Measurements from ENCODE around the gene RPS24. TPM values are rescaled to one million over a fixed set of nuclear protein-coding genes. Genes with fewer than 3 reads are reported as not detected.

The RPS24 gene
- total RNA-seq, 2 experiments from 2014 or later: 1,812 to 1,903 TPM

GRCh38 chr10:78000956-78001472, 32.6 kb upstream of the RPS24 start:
- TF ChIP-seq, protein P1, sequence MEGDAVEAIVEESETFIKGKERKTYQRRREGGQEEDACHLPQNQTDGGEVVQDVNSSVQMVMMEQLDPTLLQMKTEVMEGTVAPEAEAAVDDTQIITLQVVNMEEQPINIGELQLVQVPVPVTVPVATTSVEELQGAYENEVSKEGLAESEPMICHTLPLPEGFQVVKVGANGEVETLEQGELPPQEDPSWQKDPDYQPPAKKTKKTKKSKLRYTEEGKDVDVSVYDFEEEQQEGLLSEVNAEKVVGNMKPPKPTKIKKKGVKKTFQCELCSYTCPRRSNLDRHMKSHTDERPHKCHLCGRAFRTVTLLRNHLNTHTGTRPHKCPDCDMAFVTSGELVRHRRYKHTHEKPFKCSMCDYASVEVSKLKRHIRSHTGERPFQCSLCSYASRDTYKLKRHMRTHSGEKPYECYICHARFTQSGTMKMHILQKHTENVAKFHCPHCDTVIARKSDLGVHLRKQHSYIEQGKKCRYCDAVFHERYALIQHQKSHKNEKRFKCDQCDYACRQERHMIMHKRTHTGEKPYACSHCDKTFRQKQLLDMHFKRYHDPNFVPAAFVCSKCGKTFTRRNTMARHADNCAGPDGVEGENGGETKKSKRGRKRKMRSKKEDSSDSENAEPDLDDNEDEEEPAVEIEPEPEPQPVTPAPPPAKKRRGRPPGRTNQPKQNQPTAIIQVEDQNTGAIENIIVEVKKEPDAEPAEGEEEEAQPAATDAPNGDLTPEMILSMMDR (IDR thresholded peaks at IDR 0.05): no peak
- intact Hi-C loops (cut with DNase I, micrococcal nuclease): no loop called here
- H3K4me1 Mint-ChIP-seq (ENCODE audit: low read depth): no peaks in the 10 kb centered on the region
- H3K27me3 Mint-ChIP-seq: no peaks in the 10 kb centered on the region
- H3K4me3 ChIP-seq (ENCODE audit: low read length): no peak overlapping the region
- POLR2A ChIA-PET: no interaction called here
- H3K36me3 Mint-ChIP-seq (ENCODE audit: low read depth): peaks cover 97% of the 10 kb centered on the region
- H3K27ac Mint-ChIP-seq: no peak overlapping the region
- H3K4me3 Mint-ChIP-seq: no peak overlapping the region
- peaks cover 65% of the 10 kb centered on the region for H3K36me3 ChIP-seq (ENCODE audit: insufficient read depth, low read length)
- DNase-seq (no peak), ATAC-seq (ENCODE audit: poor library complexity) (no peak)
- H3K9me3 ChIP-seq (ENCODE audit: control insufficient read depth in 1 of 2, insufficient read depth in 1 of 2, low read length in 2 of 2): no peaks in the 10 kb centered on the region
- CTCF ChIA-PET: no interaction called here
- H3K27me3 ChIP-seq (ENCODE audit: control insufficient read depth in 1 of 2, insufficient read depth in 2 of 2, low read length in 2 of 2): no peaks in the 10 kb centered on the region
- no peaks in the 10 kb centered on the region for H3K4me1 ChIP-seq (ENCODE audit: insufficient read depth, low read length)
- H3K27ac ChIP-seq (ENCODE audit: low read depth in 1 of 2, low read length in 2 of 2): no peak overlapping the region
- H3K9me3 Mint-ChIP-seq: no peaks in the 10 kb centered on the region

DNA sequence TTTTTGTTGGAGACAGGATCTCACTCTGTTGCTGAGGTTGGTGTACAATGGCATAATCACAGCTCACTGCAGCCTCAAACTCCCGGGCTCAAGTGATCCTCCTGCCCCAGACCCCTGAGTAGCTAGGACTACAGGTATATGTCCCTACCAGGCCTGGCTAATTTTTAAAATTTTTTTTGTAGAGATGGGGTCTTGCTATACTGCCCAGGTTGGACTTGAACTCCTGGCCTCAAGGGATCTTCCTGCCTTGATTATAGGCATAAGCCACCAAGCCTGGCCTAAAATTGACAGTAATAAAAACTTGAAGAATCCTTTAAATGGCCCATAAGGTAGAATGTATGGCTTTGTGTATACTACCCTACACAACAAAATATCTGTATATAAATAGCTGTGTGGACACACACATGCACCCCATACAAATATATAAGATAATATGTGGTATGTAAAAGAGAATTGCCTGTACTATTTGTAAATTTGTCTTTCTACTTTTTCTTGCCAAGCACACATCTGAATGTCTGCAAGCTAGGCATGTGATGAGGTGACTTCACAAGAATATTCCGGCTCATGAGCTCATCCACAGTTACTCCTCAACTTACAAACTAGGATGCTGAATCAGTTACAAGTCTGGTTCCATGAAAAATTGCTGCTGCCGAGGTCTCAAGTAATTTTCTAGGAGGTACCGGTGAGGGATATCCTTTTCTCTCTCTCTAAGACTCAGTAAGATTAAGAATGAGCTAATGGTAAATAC, 30.9 kb upstream of the RPS24 start:
- Mint-ChIP-seq H3K27ac (no peak overlapping the region), H3K4me3 (no peak overlapping the region), H3K27me3 (no peaks in the 10 kb centered on the region), H3K36me3 (ENCODE audit: low read depth) (peaks cover 97% of the 10 kb centered on the region), H3K9me3 (no peaks in the 10 kb centered on the region), H3K4me1 (ENCODE audit: low read depth) (no peaks in the 10 kb centered on the region)
- Histone ChIP-seq H3K27ac (ENCODE audit: low read depth in 1 of 2, low read length in 2 of 2) (no peak overlapping the region), H3K27me3 (ENCODE audit: control insufficient read depth in 1 of 2, insufficient read depth in 2 of 2, low read length in 2 of 2) (no peaks in the 10 kb centered on the region), H3K9me3 (ENCODE audit: control insufficient read depth in 1 of 2, insufficient read depth in 1 of 2, low read length in 2 of 2) (no peaks in the 10 kb centered on the region), H3K4me3 (ENCODE audit: low read length) (no peak overlapping the region), H3K36me3 (ENCODE audit: insufficient read depth, low read length) (peaks cover 78% of the 10 kb centered on the region), H3K4me1 (ENCODE audit: insufficient read depth, low read length) (no peaks in the 10 kb centered on the region)
- intact Hi-C loops (cut with DNase I, micrococcal nuclease): no loop called here
- ChIA-PET CTCF (no interaction called here), POLR2A (no interaction called here)
- TF ChIP-seq, protein P1 (IDR thresholded peaks at IDR 0.05): no peak
- ATAC-seq (ENCODE audit: poor library complexity): no peak
- DNase-seq: no peak

- no peak overlapping the region for H3K27ac ChIP-seq (ENCODE audit: low read depth in 1 of 2, low read length in 2 of 2)
- ChIA-PET CTCF (no interaction called here), POLR2A (no interaction called here)
- H3K4me1 ChIP-seq (ENCODE audit: insufficient read depth, low read length): no peaks in the 10 kb centered on the region
- H3K4me3 Mint-ChIP-seq: no peak overlapping the region
- no peaks in the 10 kb centered on the region for H3K9me3 Mint-ChIP-seq
- TF ChIP-seq, protein P1 (IDR thresholded peaks at IDR 0.05): no peak
- no peaks in the 10 kb centered on the region for H3K9me3 ChIP-seq (ENCODE audit: control insufficient read depth in 1 of 2, insufficient read depth in 1 of 2, low read length in 2 of 2)
- H3K4me1 Mint-ChIP-seq (ENCODE audit: low read depth): no peaks in the 10 kb centered on the region
- ATAC-seq (ENCODE audit: poor library complexity) (no peak), DNase-seq (no peak)
- peaks cover 95% of the 10 kb centered on the region for H3K36me3 Mint-ChIP-seq (ENCODE audit: low read depth)
- no peaks in the 10 kb centered on the region for H3K27me3 Mint-ChIP-seq
- peaks cover 88% of the 10 kb centered on the region for H3K36me3 ChIP-seq (ENCODE audit: insufficient read depth, low read length)
- no peak overlapping the region for H3K4me3 ChIP-seq (ENCODE audit: low read length)
- intact Hi-C loops (cut with DNase I, micrococcal nuclease): no loop called here
- no peaks in the 10 kb centered on the region for H3K27me3 ChIP-seq (ENCODE audit: control insufficient read depth in 1 of 2, insufficient read depth in 2 of 2, low read length in 2 of 2)
- no peak overlapping the region for H3K27ac Mint-ChIP-seq
These were observed 29.2 kb upstream of the RPS24 start for GRCh38 chr10:78004215-78005026.

Data from CD4-positive, alpha-beta T cell (primary cell).